WERI-Rb-1 (cell line): Measurements from ENCODE around the gene GET3.

Experiments used
- DNase-seq: peaks from one replicate; pipeline ENCODE4 v3.0.0-alpha.2; 2020
- H3K27ac ChIP-seq: fragments of 250-450 bp; sonication (Bioruptor Pico); 2 replicates; pipeline ENCODE4 v1.5.1; 2020; ENCODE audit warnings: mild to moderate bottlenecking, moderate library complexity
- H3K27me3 ChIP-seq: fragments of 250-450 bp; sonication (Bioruptor Pico); 2 replicates; pipeline ENCODE4 v1.5.1; 2021; ENCODE audit warnings: mild to moderate bottlenecking, low read depth, moderate library complexity; ENCODE audit not compliant: insufficient read depth, severe bottlenecking
- H3K36me3 ChIP-seq: fragments of 250-450 bp; sonication (Bioruptor Pico); 2 replicates; pipeline ENCODE4 v1.5.1; 2020; ENCODE audit warnings: mild to moderate bottlenecking, moderate library complexity
- H3K4me3 ChIP-seq: 2 replicates; pipeline ENCODE4 v1.5.1; 2011; ENCODE audit warnings: low read depth, mild to moderate bottlenecking, control low read depth, low read length
- H3K9me3 ChIP-seq: fragments of 250-450 bp; sonication (Bioruptor Pico); 2 replicates; pipeline ENCODE4 v1.5.1; 2021; ENCODE audit warnings: mild to moderate bottlenecking, moderate library complexity; ENCODE audit not compliant: severe bottlenecking
- TF ChIP-seq, protein P1 (sequence below): IDR thresholded peaks from 2 replicates; pipeline ENCODE4 v1.5.1; 2011; ENCODE audit warnings: low read depth, mild to moderate bottlenecking, control low read depth, inconsistent platforms, low read length

The GET3 gene

DNA sequence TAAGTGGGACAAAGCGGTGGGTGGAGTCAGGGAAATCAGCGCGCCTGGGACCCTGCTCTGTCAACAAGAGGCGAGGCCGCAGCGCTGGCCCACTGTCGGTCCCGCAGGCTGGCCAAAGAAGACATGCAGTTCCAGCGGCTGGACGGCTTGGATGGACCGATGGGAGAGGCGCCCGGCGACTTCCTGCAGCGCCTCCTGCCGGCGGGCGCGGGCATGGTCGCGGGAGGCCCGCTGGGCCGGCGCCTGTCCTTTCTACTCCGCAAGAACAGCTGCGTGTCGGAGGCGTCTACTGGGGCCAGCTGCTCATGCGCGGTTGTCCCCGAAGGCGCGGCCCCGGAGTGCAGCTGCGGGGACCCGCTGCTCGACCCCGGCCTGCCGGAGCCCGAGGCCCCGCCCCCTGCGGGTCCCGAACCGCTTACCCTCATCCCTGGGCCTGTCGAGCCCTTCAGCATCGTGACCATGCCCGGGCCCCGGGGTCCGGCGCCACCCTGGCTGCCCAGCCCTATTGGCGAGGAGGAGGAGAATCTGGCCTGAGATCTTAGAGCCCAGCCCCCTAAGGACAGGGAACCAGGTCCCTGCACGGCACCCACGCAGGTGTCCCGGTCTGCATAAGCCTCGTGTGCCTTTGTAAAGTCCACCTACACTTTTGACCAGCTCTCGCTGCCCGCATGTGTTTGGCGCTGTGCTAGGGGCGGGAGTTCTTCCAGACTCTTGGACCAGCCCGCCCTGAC, 20.4 kb downstream of the GET3 start:
- DNase-seq = peak; percentile 88
- H3K27me3 ChIP-seq = no peaks in the 10 kb centered on the region
- H3K9me3 ChIP-seq = no peaks in the 10 kb centered on the region
- peak overlapping the region; percentile 34 for H3K4me3 ChIP-seq
- peak overlapping the region; percentile 52 for H3K27ac ChIP-seq
- TF ChIP-seq, protein P1, sequence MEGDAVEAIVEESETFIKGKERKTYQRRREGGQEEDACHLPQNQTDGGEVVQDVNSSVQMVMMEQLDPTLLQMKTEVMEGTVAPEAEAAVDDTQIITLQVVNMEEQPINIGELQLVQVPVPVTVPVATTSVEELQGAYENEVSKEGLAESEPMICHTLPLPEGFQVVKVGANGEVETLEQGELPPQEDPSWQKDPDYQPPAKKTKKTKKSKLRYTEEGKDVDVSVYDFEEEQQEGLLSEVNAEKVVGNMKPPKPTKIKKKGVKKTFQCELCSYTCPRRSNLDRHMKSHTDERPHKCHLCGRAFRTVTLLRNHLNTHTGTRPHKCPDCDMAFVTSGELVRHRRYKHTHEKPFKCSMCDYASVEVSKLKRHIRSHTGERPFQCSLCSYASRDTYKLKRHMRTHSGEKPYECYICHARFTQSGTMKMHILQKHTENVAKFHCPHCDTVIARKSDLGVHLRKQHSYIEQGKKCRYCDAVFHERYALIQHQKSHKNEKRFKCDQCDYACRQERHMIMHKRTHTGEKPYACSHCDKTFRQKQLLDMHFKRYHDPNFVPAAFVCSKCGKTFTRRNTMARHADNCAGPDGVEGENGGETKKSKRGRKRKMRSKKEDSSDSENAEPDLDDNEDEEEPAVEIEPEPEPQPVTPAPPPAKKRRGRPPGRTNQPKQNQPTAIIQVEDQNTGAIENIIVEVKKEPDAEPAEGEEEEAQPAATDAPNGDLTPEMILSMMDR = peak; percentile 96
- H3K36me3 ChIP-seq = peaks cover 4% of the 10 kb centered on the region

DNA sequence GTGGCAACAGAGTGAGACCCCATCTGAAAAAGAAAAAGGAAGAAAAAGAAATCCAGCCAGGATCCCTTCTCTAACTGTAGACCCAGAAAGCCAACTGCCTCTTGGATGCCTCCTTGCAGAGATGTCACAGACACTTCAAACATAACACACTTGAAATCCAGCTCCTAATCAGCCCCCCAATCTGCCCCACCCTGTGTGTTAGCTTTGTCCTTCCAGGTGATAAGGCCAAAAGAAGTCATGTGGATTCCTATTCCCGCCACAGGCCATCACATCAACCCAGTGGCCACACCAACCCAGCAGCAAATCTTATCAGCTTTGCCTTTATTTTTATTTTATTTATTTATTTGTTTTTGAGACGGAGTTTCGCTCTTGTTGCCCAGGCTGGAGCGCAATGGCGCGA, 22.4 kb downstream of the GET3 start:
- Histone ChIP-seq H3K36me3 (peaks cover 20% of the 10 kb centered on the region), H3K4me3 (no peak overlapping the region), H3K27me3 (no peaks in the 10 kb centered on the region), H3K27ac (no peak overlapping the region), H3K9me3 (no peaks in the 10 kb centered on the region)
- no peak for DNase-seq
- TF ChIP-seq, protein P1 = no peak

DNA sequence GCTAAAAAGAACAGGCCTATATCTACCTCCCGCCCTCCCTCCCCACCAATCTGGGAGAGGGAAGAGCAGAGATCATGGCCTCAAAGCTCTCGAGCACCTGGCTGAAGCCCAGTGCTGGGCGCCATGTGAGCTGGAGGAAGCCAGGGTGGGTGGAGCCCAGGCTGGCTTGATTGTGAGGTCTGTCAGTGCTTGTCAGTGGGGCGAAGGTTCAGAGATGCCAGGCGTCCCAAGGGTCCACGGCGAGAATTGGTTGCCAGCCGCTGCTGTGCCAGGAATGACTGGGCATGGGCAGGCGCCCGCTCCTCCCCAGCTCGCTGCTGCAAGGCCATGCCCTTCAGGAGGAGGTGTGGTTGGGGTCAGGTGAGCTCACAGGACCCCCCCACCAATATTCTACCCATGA, 25.8 kb downstream of the GET3 start:
- TF ChIP-seq, protein P1 = no peak
- DNase-seq = no peak

DNA sequence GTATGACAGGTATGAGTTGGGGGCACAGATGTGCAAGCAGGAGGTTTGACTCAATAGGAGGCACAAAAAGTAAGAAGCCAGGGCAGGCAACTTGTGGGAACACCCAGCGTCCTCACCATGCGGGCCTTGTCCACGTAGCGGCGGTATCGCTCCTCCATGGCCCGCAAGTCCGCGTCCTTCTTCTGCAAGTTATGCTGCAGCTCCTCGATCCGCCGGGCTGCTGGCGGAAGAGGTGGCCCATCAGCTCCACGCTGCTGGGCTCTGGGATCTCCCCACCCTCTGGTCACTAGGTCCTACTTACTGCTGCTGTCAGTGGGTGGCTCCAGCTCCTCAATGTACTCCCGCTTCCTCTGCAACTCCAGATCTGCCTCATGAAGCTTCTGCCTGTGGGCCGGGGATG, 27.4 kb downstream of the GET3 start:
- Histone ChIP-seq H3K27me3 (no peaks in the 10 kb centered on the region), H3K9me3 (no peaks in the 10 kb centered on the region), H3K4me3 (no peak overlapping the region), H3K27ac (no peak overlapping the region), H3K36me3 (peaks cover 46% of the 10 kb centered on the region)
- TF ChIP-seq, protein P1 = no peak
- DNase-seq = no peak

More for the DNA sequence above, 25.8 kb downstream of the GET3 start:
- H3K27ac ChIP-seq = no peak overlapping the region
- no peaks in the 10 kb centered on the region for H3K9me3 ChIP-seq
- H3K27me3 ChIP-seq = no peaks in the 10 kb centered on the region
- H3K36me3 ChIP-seq = peaks cover 41% of the 10 kb centered on the region
- H3K4me3 ChIP-seq = no peak overlapping the region

DNA sequence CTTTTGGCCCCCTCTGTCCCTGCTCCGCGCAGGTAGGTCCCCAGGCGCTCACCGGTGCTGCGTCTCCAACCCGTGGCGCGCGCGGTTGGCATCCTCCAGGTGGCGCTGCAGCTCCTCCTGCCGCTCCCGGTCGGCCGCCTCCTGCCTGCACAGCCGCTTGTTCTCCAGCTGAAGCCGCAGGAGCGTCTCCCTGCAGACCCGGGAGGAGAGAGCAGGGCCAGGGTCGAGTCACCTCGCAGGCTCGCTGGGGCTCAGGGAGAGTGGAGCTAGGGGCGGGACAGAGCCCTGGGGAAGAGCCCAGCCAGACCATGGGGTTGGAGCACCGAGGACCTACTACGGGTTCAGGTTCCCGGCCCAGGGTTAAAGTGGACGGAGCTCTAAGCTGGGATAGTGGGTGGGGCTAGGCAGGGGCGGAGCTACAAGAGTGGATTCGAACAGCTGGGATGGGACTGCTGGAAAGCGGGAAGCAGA, 28.8 kb downstream of the GET3 start:
- H3K36me3 ChIP-seq = peaks cover 46% of the 10 kb centered on the region
- peak overlapping the region; percentile 60 for H3K4me3 ChIP-seq
- H3K27me3 ChIP-seq = no peaks in the 10 kb centered on the region
- H3K9me3 ChIP-seq = no peaks in the 10 kb centered on the region
- TF ChIP-seq, protein P1 = peak; percentile 87
- peak; percentile 92 for DNase-seq
- H3K27ac ChIP-seq = peak overlapping the region; percentile 71

DNA sequence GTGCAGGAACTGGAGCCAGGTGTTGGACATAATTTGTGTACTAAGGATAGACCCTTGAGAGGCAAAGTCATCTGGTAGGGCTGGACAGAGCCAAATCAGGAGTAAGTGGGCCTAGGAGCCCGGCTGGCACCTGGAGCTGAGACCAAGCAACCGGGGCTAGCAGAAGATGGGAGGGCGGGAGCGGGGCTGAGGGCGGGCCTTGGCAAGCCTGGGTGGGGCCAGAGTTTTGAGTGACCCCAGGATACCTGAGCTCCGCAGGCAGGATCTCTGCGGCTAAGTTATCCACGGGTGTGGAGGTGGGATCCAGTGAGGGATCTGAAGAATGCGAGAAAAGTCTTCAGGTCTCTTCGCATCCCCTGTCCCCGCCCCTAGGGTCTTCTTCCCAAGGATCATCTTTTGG, 29.9 kb downstream of the GET3 start:
- DNase-seq = no peak
- H3K27ac ChIP-seq = no peak overlapping the region
- peaks cover 46% of the 10 kb centered on the region for H3K36me3 ChIP-seq
- TF ChIP-seq, protein P1 = no peak
- no peaks in the 10 kb centered on the region for H3K9me3 ChIP-seq
- H3K4me3 ChIP-seq = no peak overlapping the region
- H3K27me3 ChIP-seq = no peaks in the 10 kb centered on the region
